ENCODE results near the gene INS.

INS gene

GRCh38 chr11:2143477-2143798 lies 17.6 kb downstream of the INS start:
- no peak for DNase-seq

- DNase-seq = no peak
These were observed 18.2 kb downstream of the INS start for GRCh38 chr11:2142762-2143202.

- no peak for DNase-seq
These were observed 18.7 kb downstream of the INS start for GRCh38 chr11:2142300-2142759.

- DNase-seq = no peak
These were observed 20.3 kb downstream of the INS start for GRCh38 chr11:2140411-2141400.

- DNase-seq = no peak
These were observed 21.2 kb downstream of the INS start for GRCh38 chr11:2139621-2140337.

GRCh38 chr11:2139123-2139521 lies 21.9 kb downstream of the INS start, which contains the start of gene IGF2:
IGF2 (minus strand) TSS chr11:2139389; CDS start chr11:2135523, 3,866 bp downstream.
- no peak for DNase-seq

GRCh38 chr11:2138431-2139122 lies 22.4 kb downstream of the INS start:
- no peak for DNase-seq

- no peak for DNase-seq
These were observed 23.0 kb downstream of the INS start for GRCh38 chr11:2138068-2138430.

- DNase-seq = no peak
These were observed 23.6 kb downstream of the INS start for GRCh38 chr11:2137202-2138067.

- DNase-seq = no peak
These were observed 24.1 kb downstream of the INS start for GRCh38 chr11:2136952-2137201.

GRCh38 chr11:2136209-2136951 lies 24.6 kb downstream of the INS start:
- DNase-seq = no peak

- no peak for DNase-seq
These were observed 25.3 kb downstream of the INS start for GRCh38 chr11:2135648-2136201.

GRCh38 chr11:2135018-2135569 lies 25.9 kb downstream of the INS start:
- no peak for DNase-seq

GRCh38 chr11:2134022-2135010 lies 26.7 kb downstream of the INS start:
- DNase-seq = no peak

- no peak for DNase-seq
These were observed 27.6 kb downstream of the INS start for GRCh38 chr11:2133241-2134021.

- no peak for DNase-seq
These were observed 28.2 kb downstream of the INS start for GRCh38 chr11:2132874-2133240.

- no peak for DNase-seq
These were observed 28.8 kb downstream of the INS start for GRCh38 chr11:2132246-2132645.

GRCh38 chr11:2131371-2132236 lies 29.4 kb downstream of the INS start:
- no peak for DNase-seq
